Breast epithelium (tissue), 4 donors: Measurements from ENCODE around the gene TEX10. TPM values are rescaled to one million over a fixed set of nuclear protein-coding genes. Genes with fewer than 3 reads are reported as not detected.

Source experiments
- DNase-seq, 2 donors: peaks; one replicate each; pipeline ENCODE4 v3.0.0-alpha.2; 2019; ENCODE audit warnings: low spot score in 2 of 2
- H3K27ac ChIP-seq, 2 donors: fragments of 200-600 bp; sonication (generic) in 1 of 2; one replicate each; pipeline ENCODE4 v1.5.1; 2016 to 2019; ENCODE audit warnings: mild to moderate bottlenecking in 1 of 2
- H3K27me3 ChIP-seq, 2 donors: fragments of 200-600 bp; sonication (generic) in 1 of 2; one replicate each; pipeline versions ENCODE4 v1.5.1 to v1.6.0; 2017 to 2019; ENCODE audit warnings: control low read depth in 1 of 2, mild to moderate bottlenecking in 1 of 2
- H3K36me3 ChIP-seq: fragments of 200-600 bp; one replicate; pipeline ENCODE4 v1.5.1; 2019
- H3K4me1 ChIP-seq, 2 donors: fragments of 200-600 bp; sonication (generic); one replicate each; pipeline ENCODE4 v1.5.1; 2016 to 2019; ENCODE audit warnings: control low read depth in 1 of 2
- H3K4me3 ChIP-seq, 3 donors: fragments of 200-600 bp; sonication (generic); 1 replicate in 2 of 3; 2 replicates in 1 of 3; pipeline ENCODE4 v1.5.1; 2016 to 2019; ENCODE audit warnings: mild to moderate bottlenecking in 3 of 3, moderate library complexity in 2 of 3
- H3K9me3 ChIP-seq, 2 donors: fragments of 200-600 bp; sonication (generic) in 1 of 2; one replicate each; pipeline ENCODE4 v1.5.1; 2016 to 2019; ENCODE audit warnings: control low read depth in 1 of 2
- POLR2A ChIP-seq: fragments of 450-650 bp; IDR thresholded peaks from one replicate; pipeline ENCODE4 v1.6.1; 2016; ENCODE audit warnings: antibody characterized with exemption, mild to moderate bottlenecking, moderate library complexity
- POLR2AphosphoS5 ChIP-seq, 3 donors: sonication (generic); formaldehyde crosslinking; IDR thresholded peaks; one replicate each; pipeline ENCODE4 v1.6.1; 2017; ENCODE audit warnings: antibody characterized with exemption in 3 of 3
- intact Hi-C: fragments of 100-400 bp; cut with DNase I; formaldehyde crosslinking; loops from one replicate; pipeline ENCODE4 v1.15.1; 2023; ENCODE audit warnings: low total_unique reads
- total RNA-seq, 3 donors: library from RNA; depleted of rRNA; stranded (reverse); fragments of >200 nt; gene quantifications; one replicate each; pipeline ENCODE4 v1.1.0, GENCODE V29; 2016
- TF ChIP-seq, protein P1 (sequence below), 3 donors: fragments of 450-650 bp; IDR thresholded peaks; one replicate each; pipeline ENCODE4 v1.5.1; 2016 to 2017; ENCODE audit warnings: antibody characterized with exemption in 3 of 3, mild to moderate bottlenecking in 3 of 3, moderate library complexity in 3 of 3

The TEX10 gene
- total RNA-seq, 3 donors from 2014 or later: 13.8 to 30.4 (median 22.6) TPM

DNA sequence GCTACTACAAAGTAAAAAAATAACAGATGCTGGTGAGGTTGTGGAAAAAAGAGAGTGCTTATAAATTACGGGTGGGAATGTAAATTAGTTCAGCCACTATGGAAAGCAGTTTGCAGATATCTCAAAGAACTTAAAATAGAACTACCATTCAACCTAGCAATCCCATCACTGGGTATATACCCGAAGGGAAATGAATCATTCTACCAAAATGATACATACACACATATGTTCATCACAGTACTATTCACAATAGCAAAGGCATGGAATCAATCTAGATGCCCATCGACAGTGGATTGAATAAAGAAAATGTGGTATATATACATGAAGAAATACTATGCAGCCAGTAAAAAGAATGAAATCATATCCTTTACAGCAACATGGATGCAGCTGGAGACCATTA lies 6.3 kb upstream of the TEX10 start:
- intact Hi-C loops: no loop called here
- no peak for TF ChIP-seq POLR2AphosphoS5 (IDR thresholded peaks at IDR 0.05)
- TF ChIP-seq, protein P1, sequence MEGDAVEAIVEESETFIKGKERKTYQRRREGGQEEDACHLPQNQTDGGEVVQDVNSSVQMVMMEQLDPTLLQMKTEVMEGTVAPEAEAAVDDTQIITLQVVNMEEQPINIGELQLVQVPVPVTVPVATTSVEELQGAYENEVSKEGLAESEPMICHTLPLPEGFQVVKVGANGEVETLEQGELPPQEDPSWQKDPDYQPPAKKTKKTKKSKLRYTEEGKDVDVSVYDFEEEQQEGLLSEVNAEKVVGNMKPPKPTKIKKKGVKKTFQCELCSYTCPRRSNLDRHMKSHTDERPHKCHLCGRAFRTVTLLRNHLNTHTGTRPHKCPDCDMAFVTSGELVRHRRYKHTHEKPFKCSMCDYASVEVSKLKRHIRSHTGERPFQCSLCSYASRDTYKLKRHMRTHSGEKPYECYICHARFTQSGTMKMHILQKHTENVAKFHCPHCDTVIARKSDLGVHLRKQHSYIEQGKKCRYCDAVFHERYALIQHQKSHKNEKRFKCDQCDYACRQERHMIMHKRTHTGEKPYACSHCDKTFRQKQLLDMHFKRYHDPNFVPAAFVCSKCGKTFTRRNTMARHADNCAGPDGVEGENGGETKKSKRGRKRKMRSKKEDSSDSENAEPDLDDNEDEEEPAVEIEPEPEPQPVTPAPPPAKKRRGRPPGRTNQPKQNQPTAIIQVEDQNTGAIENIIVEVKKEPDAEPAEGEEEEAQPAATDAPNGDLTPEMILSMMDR (IDR thresholded peaks at IDR 0.05): no peak
- no peak for TF ChIP-seq POLR2A
- Histone ChIP-seq H3K4me1 (no peaks in the 10 kb centered on the region), H3K4me3 (no peak overlapping the region), H3K27ac (no peak overlapping the region), H3K27me3 (no peaks in the 10 kb centered on the region), H3K9me3 (peaks cover 0 to 8% of the 10 kb centered on the region in 2 donors), H3K36me3 (no peaks in the 10 kb centered on the region)
- DNase-seq: no peak

GRCh38 chr9:100357501-100357900 lies 4.8 kb upstream of the TEX10 start:
- intact Hi-C loops: no loop called here
- Histone ChIP-seq H3K4me1 (no peaks in the 10 kb centered on the region), H3K27me3 (no peaks in the 10 kb centered on the region), H3K36me3 (no peaks in the 10 kb centered on the region), H3K27ac (no peak overlapping the region), H3K4me3 (no peak overlapping the region), H3K9me3 (peaks cover 0 to 8% of the 10 kb centered on the region in 2 donors)
- no peak for DNase-seq
- TF ChIP-seq POLR2AphosphoS5 (IDR thresholded peaks at IDR 0.05) (no peak), POLR2A (no peak)
- TF ChIP-seq, protein P1 (IDR thresholded peaks at IDR 0.05): no peak

GRCh38 chr9:100355561-100355960 lies 2.8 kb upstream of the TEX10 start:
- no peaks in the 10 kb centered on the region for H3K36me3 ChIP-seq
- DNase-seq: no peak
- no peak overlapping the region for H3K4me3 ChIP-seq
- H3K27ac ChIP-seq: no peak overlapping the region
- H3K9me3 ChIP-seq: peaks cover 0 to 8% of the 10 kb centered on the region in 2 donors
- intact Hi-C loops: loop anchor here (2.0 kb wide), 1 partner anchor 57 kb away; no protein-coding TSS in a partner anchor
- H3K4me1 ChIP-seq: peaks cover 0 to under 1% of the 10 kb centered on the region in 2 donors
- H3K27me3 ChIP-seq: no peaks in the 10 kb centered on the region
- TF ChIP-seq, protein P1 (IDR thresholded peaks at IDR 0.05): no peak
- TF ChIP-seq POLR2A (no peak), POLR2AphosphoS5 (IDR thresholded peaks at IDR 0.05) (no peak)

DNA sequence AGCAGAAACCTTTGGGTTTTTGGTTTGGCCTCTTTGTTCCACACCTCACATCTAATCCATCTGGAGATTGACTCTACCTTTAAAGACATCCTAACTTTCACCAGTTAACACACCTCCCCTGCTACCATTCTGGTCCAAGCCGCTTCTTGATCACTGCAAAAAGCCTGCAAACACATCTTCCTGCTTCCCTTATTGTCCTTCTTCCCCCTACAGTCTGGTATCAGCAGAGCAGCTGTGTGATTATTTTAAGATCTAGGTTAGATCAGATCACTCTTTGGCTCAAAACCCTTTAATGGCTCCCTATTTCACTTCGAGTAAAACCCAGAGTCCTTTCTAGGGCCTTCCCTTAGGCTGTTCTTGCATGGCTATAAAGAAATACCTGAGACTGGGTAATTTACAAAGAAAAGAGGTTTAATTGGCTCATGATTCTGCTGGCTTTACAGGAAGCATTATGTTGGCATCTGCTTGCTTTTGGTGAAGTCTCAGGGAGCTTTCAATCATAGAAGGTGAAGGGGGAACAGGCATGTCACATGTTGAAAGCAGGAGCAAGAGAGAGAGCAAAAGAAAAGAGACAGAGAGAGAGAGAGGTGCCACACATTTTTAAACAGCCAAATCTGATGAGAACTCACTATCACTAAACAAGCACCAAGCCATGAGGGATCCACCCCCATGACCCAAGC lies 1.5 kb upstream of the TEX10 start:
- intact Hi-C loops: loop anchor here (2.0 kb wide), 1 partner anchor 55 kb away; no protein-coding TSS in a partner anchor

More for the DNA sequence above, 1.5 kb upstream of the TEX10 start:
- no peaks in the 10 kb centered on the region for H3K36me3 ChIP-seq
- H3K4me3 ChIP-seq: no peak overlapping the region
- H3K4me1 ChIP-seq: peaks cover 0 to 3% of the 10 kb centered on the region in 2 donors
- peaks cover 0 to 8% of the 10 kb centered on the region in 2 donors for H3K9me3 ChIP-seq
- DNase-seq: no peak
- no peak overlapping the region for H3K27ac ChIP-seq
- no peaks in the 10 kb centered on the region for H3K27me3 ChIP-seq
- TF ChIP-seq POLR2A: no peak
- TF ChIP-seq, protein P1 (IDR thresholded peaks at IDR 0.05): no peak
- no peak for TF ChIP-seq POLR2AphosphoS5 (IDR thresholded peaks at IDR 0.05)
